HepG2 (cell line): ENCODE results near the gene TTC24. TPM values are rescaled to one million over a fixed set of nuclear protein-coding genes. Genes with fewer than 3 reads are reported as not detected.

Experiments
- EED ChIP-seq: sonication (generic); formaldehyde crosslinking; IDR thresholded peaks from 2 replicates; pipeline ENCODE4 v1.5.0; 2020; ENCODE audit warnings: mild to moderate bottlenecking, missing genetic modification reagents
- FLYWCH1 ChIP-seq: sonication (generic); formaldehyde crosslinking; IDR thresholded peaks from 2 replicates; pipeline ENCODE4 v1.8.1; 2023; ENCODE audit warnings: mild to moderate bottlenecking, missing genetic modification reagents
- GATAD1 ChIP-seq: IDR thresholded peaks from 2 replicates; pipeline ENCODE4 v1.6.1; 2016; ENCODE audit warnings: missing genetic modification reagents, missing compliant biosample characterization
- HDAC1 ChIP-seq: sonication (generic); formaldehyde crosslinking; IDR thresholded peaks from 2 replicates; pipeline ENCODE4 v1.5.1; 2020; ENCODE audit warnings: mild to moderate bottlenecking, missing genetic modification reagents
- HINFP ChIP-seq: sonication (generic); formaldehyde crosslinking; IDR thresholded peaks from 2 replicates; pipeline ENCODE4 v1.4.0; 2020; ENCODE audit warnings: low read depth, mild to moderate bottlenecking, missing genetic modification reagents
- ISX ChIP-seq: sonication (generic); formaldehyde crosslinking; conservative IDR thresholded peaks from 2 replicates; pipeline ENCODE4 v1.5.0; 2020; ENCODE audit warnings: missing genetic modification reagents
- KMT2A ChIP-seq: sonication (generic); formaldehyde crosslinking; IDR thresholded peaks from 2 replicates; pipeline ENCODE4 v1.4.0; 2020; ENCODE audit warnings: missing genetic modification reagents
- NCOA2 ChIP-seq: sonication (generic); formaldehyde crosslinking; IDR thresholded peaks from 2 replicates; pipeline ENCODE4 v1.8.0; 2022; ENCODE audit warnings: inconsistent platforms
- SIN3B ChIP-seq: fragments of 150-350 bp; IDR thresholded peaks from 2 replicates; pipeline ENCODE4 v1.6.1; 2014; ENCODE audit warnings: low read length
- SSRP1 ChIP-seq: IDR thresholded peaks from 2 replicates; pipeline ENCODE4 v1.6.1; 2016; ENCODE audit warnings: control low read depth
- TBX2 ChIP-seq: sonication (generic); formaldehyde crosslinking; IDR thresholded peaks from 2 replicates; pipeline ENCODE4 v1.5.0; 2020; ENCODE audit warnings: missing genetic modification reagents, mild to moderate bottlenecking, borderline replicate concordance
- ZBTB20 ChIP-seq: sonication (generic); formaldehyde crosslinking; IDR thresholded peaks from 2 replicates; pipeline ENCODE4 v1.8.1; 2023; ENCODE audit warnings: missing genetic modification reagents, low read depth, mild to moderate bottlenecking, borderline replicate concordance
- ZBTB21 ChIP-seq: sonication (generic); formaldehyde crosslinking; IDR thresholded peaks from 2 replicates; pipeline ENCODE4 v1.4.0; 2020; ENCODE audit warnings: missing genetic modification reagents
- ZBTB26 ChIP-seq: IDR thresholded peaks from 2 replicates; pipeline ENCODE4 v1.6.1; 2016; ENCODE audit warnings: missing compliant biosample characterization, missing genetic modification reagents, borderline replicate concordance
- ZBTB4 ChIP-seq: sonication (generic); formaldehyde crosslinking; IDR thresholded peaks from 2 replicates; pipeline ENCODE4 v1.4.0; 2020; ENCODE audit warnings: missing genetic modification reagents, mild to moderate bottlenecking, borderline replicate concordance
- ZNF512 ChIP-seq: sonication (generic); formaldehyde crosslinking; IDR thresholded peaks from 2 replicates; pipeline ENCODE4 v1.4.0; 2020; ENCODE audit warnings: mild to moderate bottlenecking, missing genetic modification reagents
- ZNF572 ChIP-seq: sonication (generic); formaldehyde crosslinking; IDR thresholded peaks from 2 replicates; pipeline ENCODE4 v1.5.1; 2020; ENCODE audit warnings: mild to moderate bottlenecking, missing genetic modification reagents
- ZNF703 ChIP-seq: sonication (generic); formaldehyde crosslinking; IDR thresholded peaks from 2 replicates; pipeline ENCODE4 v1.5.1; 2020; ENCODE audit warnings: missing genetic modification reagents, mild to moderate bottlenecking, moderate library complexity, borderline replicate concordance
- ZNF841 ChIP-seq: sonication (generic); formaldehyde crosslinking; IDR thresholded peaks from 2 replicates; pipeline ENCODE4 v1.8.1; 2023; ENCODE audit warnings: missing genetic modification reagents, borderline replicate concordance
- polyA plus RNA-seq, 8 experiments: library from polyadenylated mRNA; depleted of rRNA in 3 of 8; stranded (reverse) in 7 of 8; unstranded in 1 of 8; fragments of >200 nt; fragmentation: Illumina TruSeq in 4 of 8; extraction: Trizol in 4 of 8; gene quantifications; 2 replicates each; pipeline versions ENCODE4 v1.2.1 to v1.2.3, GENCODE V29; 2011 to 2016; ENCODE audit warnings: low read depth in 4 of 8, missing spikeins in 1 of 8, mixed read lengths in 1 of 8; ENCODE audit not compliant: insufficient read depth in 1 of 8
- total RNA-seq, 5 experiments: library from RNA; depleted of rRNA; stranded (reverse); fragments of >200 nt; fragmentation: Illumina TruSeq; extraction: Trizol; gene quantifications; 2 replicates each; pipeline ENCODE4 v1.2.3, GENCODE V29; 2016; ENCODE audit warnings: low read depth in 1 of 5
- TF ChIP-seq, protein P1 (sequence below): sonication (generic); formaldehyde crosslinking; IDR thresholded peaks from 2 replicates; pipeline ENCODE4 v1.4.0; 2020; ENCODE audit warnings: missing genetic modification reagents, borderline replicate concordance

The TTC24 gene
- total and polyA plus RNA-seq, 2 of the 13 experiments (the other 11 are each of a cell fraction or from before 2014, with no cell fraction given), result 0.13 to 0.18 TPM

GRCh38 chr1:156627313-156627880, 47.9 kb downstream of the TTC24 start (continued):
- no peak for TF ChIP-seq KMT2A (CRISPR knock-in tag)
- TF ChIP-seq ISX (CRISPR knock-in tag), result no peak
- no peak for TF ChIP-seq ZBTB4 (CRISPR knock-in tag)
- no peak for TF ChIP-seq ZNF841 (CRISPR knock-in tag)
- no peak for TF ChIP-seq ZBTB20 (CRISPR knock-in tag)
- no peak for TF ChIP-seq SIN3B
- TF ChIP-seq EED, result no peak
- TF ChIP-seq HINFP (CRISPR knock-in tag), result no peak
- TF ChIP-seq FLYWCH1 (CRISPR knock-in tag), result no peak
- no peak for TF ChIP-seq TBX2 (CRISPR knock-in tag)
- TF ChIP-seq ZNF572 (CRISPR knock-in tag), result no peak
- no peak for TF ChIP-seq NCOA2
- TF ChIP-seq GATAD1, result no peak
- TF ChIP-seq, protein P1, sequence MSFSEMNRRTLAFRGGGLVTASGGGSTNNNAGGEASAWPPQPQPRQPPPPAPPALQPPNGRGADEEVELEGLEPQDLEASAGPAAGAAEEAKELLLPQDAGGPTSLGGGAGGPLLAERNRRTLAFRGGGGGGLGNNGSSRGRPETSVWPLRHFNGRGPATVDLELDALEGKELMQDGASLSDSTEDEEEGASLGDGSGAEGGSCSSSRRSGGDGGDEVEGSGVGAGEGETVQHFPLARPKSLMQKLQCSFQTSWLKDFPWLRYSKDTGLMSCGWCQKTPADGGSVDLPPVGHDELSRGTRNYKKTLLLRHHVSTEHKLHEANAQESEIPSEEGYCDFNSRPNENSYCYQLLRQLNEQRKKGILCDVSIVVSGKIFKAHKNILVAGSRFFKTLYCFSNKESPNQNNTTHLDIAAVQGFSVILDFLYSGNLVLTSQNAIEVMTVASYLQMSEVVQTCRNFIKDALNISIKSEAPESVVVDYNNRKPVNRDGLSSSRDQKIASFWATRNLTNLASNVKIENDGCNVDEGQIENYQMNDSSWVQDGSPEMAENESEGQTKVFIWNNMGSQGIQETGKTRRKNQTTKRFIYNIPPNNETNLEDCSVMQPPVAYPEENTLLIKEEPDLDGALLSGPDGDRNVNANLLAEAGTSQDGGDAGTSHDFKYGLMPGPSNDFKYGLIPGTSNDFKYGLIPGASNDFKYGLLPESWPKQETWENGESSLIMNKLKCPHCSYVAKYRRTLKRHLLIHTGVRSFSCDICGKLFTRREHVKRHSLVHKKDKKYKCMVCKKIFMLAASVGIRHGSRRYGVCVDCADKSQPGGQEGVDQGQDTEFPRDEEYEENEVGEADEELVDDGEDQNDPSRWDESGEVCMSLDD (CRISPR knock-in tag), result no peak
- no peak for TF ChIP-seq HDAC1 (CRISPR knock-in tag)
- TF ChIP-seq ZNF512, result no peak
- no peak for TF ChIP-seq ZBTB21 (CRISPR knock-in tag)
- no peak for TF ChIP-seq SSRP1
- TF ChIP-seq ZBTB26 (CRISPR knock-in tag), result no peak
- no peak for TF ChIP-seq ZNF703 (CRISPR knock-in tag)
